GM12801 (cell line): ENCODE data around the gene HERC3.

ENCODE experiments used
- CTCF ChIP-seq: IDR thresholded peaks from one replicate; pipeline ENCODE4 v1.5.1; 2011; ENCODE audit warnings: control low read depth; ENCODE audit not compliant: insufficient read length; ENCODE audit errors: extremely low read depth

Gene HERC3

GRCh38 chr4:88706574-88706973, 114.3 kb downstream of the HERC3 start:
- no peak for TF ChIP-seq CTCF

GRCh38 chr4:88709989-88710388, 117.7 kb downstream of the HERC3 start:
- no peak for TF ChIP-seq CTCF

- no peak for TF ChIP-seq CTCF
Measured at GRCh38 chr4:88713782-88714181, 121.5 kb downstream of the HERC3 start.

- TF ChIP-seq CTCF, result no peak
Measured at GRCh38 chr4:88718098-88718497, 125.8 kb downstream of the HERC3 start.

- TF ChIP-seq CTCF, result no peak
Measured at GRCh38 chr4:88719381-88719780, 127.1 kb downstream of the HERC3 start.

- no peak for TF ChIP-seq CTCF
Measured at GRCh38 chr4:88720451-88721428, 128.5 kb downstream of the HERC3 start.

- no peak for TF ChIP-seq CTCF
Measured at GRCh38 chr4:88722276-88722780, 130.0 kb downstream of the HERC3 start.
